Endodermal cell (in vitro differentiated cells): ENCODE results near the gene CYB5A. TPM values are rescaled to one million over a fixed set of nuclear protein-coding genes. Genes with fewer than 3 reads are reported as not detected.

Experiments used
- DNase-seq: peaks from one replicate; pipeline ENCODE4 v3.0.0-alpha.2; 2017
- H3K27ac ChIP-seq: 2 replicates; pipeline ENCODE4 v1.5.1; 2013; ENCODE audit warnings: mild to moderate bottlenecking, low read depth, low read length, moderate library complexity
- H3K27me3 ChIP-seq: 2 replicates; pipeline ENCODE4 v1.6.1; 2013; ENCODE audit warnings: mild to moderate bottlenecking, low read length, moderate library complexity; ENCODE audit not compliant: insufficient read depth, control insufficient read depth, poor library complexity, severe bottlenecking
- H3K36me3 ChIP-seq: 2 replicates; pipeline ENCODE4 v1.7.0; 2013; ENCODE audit warnings: mild to moderate bottlenecking, low read length, moderate library complexity; ENCODE audit not compliant: control insufficient read depth, insufficient read depth
- H3K4me1 ChIP-seq: one replicate; pipeline ENCODE4 v1.7.0; 2013; ENCODE audit warnings: low read length; ENCODE audit not compliant: control insufficient read depth, insufficient read depth
- H3K4me3 ChIP-seq: 2 replicates; pipeline ENCODE4 v1.5.1; 2013; ENCODE audit warnings: mild to moderate bottlenecking, low read length, moderate library complexity
- H3K9ac ChIP-seq: 2 replicates; pipeline ENCODE4 v1.6.1; 2013; ENCODE audit warnings: mild to moderate bottlenecking, low read length, moderate library complexity; ENCODE audit not compliant: poor library complexity, severe bottlenecking; ENCODE audit errors: extremely low read depth
- H3K9me3 ChIP-seq: 2 replicates; pipeline ENCODE4 v1.6.1; 2013; ENCODE audit warnings: mild to moderate bottlenecking, low read length, moderate library complexity; ENCODE audit not compliant: control insufficient read depth
- H3K27ac Mint-ChIP-seq: 2 replicates; pipeline ENCODE4 v1.8.0; 2020; ENCODE audit warnings: mixed read lengths
- H3K27me3 Mint-ChIP-seq: 2 replicates; pipeline ENCODE4 v1.8.0; 2021; ENCODE audit warnings: mild to moderate bottlenecking, mixed read lengths; ENCODE audit not compliant: insufficient read depth
- H3K36me3 Mint-ChIP-seq: 2 replicates; pipeline ENCODE4 v1.8.0; 2020; ENCODE audit warnings: low read depth, mixed read lengths
- H3K4me1 Mint-ChIP-seq: 2 replicates; pipeline ENCODE4 v1.8.0; 2020; ENCODE audit warnings: mixed read lengths
- H3K4me3 Mint-ChIP-seq: 2 replicates; pipeline ENCODE4 v1.8.0; 2020; ENCODE audit warnings: mild to moderate bottlenecking, moderate library complexity, mixed read lengths
- H3K9me3 Mint-ChIP-seq: 2 replicates; pipeline ENCODE4 v1.8.0; 2020; ENCODE audit warnings: mild to moderate bottlenecking, mixed read lengths
- CTCF ChIP-seq: fragments of 200-600 bp; sonication (generic); conservative IDR thresholded peaks from 2 replicates; pipeline ENCODE4 v1.5.0; 2021; ENCODE audit warnings: antibody characterized with exemption, mild to moderate bottlenecking
- WGBS, 2 experiments: methylation state at CpG; one replicate each; pipeline versions ENCODE4 v1.1.5 to v1.1.7; 2013; ENCODE audit warnings: missing lambda C conversion rate in 2 of 2, mixed read lengths in 1 of 2; ENCODE audit not compliant: insufficient coverage in 1 of 2, insufficient read length in 1 of 2; 5-methylcytosine and 5-hydroxymethylcytosine counted together
- total RNA-seq, 2 donors: library from RNA; stranded (reverse); fragmentation: NEBNext Ultra II Directional in 1 of 2; extraction: Animal tissue kit (Norgen Biotek cat#: 25700) in 1 of 2; gene quantifications; 2 replicates in 1 of 2; 3 replicates in 1 of 2; pipeline ENCODE4 v1.2.1, GENCODE V29; 2021

Gene CYB5A
- total RNA-seq, 2 donors from 2014 or later: 72.6 to 124 TPM

DNA sequence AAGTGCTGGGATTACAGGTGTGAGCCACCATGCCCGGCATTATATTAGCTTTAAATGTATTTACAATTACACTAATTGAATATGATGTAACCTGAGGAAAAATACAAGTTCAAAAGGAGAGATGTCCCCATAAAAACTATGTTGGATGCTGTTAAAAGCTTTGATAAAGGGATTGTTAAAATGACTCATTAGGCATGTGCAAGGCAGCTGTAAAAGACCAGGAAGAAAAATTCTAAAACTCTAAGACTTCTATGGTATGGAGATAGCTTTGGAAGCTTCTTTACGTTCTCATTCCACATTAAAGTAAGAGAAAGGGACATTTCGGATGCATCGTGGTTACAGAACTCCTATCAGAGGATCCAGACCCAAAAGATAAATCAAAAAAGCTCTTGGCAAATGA, 50.3 kb downstream of the CYB5A start:
- H3K36me3 ChIP-seq: no peaks in the 10 kb centered on the region
- no peak overlapping the region for H3K9ac ChIP-seq
- H3K27ac Mint-ChIP-seq: no peak overlapping the region
- no peaks in the 10 kb centered on the region for H3K9me3 Mint-ChIP-seq
- WGBS, 2 experiments: 84 to 94% methylated on average over 3 of the region's 4 CpGs
- H3K4me1 ChIP-seq: no peaks in the 10 kb centered on the region
- H3K36me3 Mint-ChIP-seq: no peaks in the 10 kb centered on the region
- DNase-seq: no peak
- H3K4me3 ChIP-seq: no peak overlapping the region
- H3K9me3 ChIP-seq: no peaks in the 10 kb centered on the region
- peaks cover 16% of the 10 kb centered on the region for H3K4me1 Mint-ChIP-seq
- H3K27ac ChIP-seq: no peak overlapping the region
- no peak for TF ChIP-seq CTCF
- H3K27me3 ChIP-seq: no peaks in the 10 kb centered on the region
- H3K27me3 Mint-ChIP-seq: no peaks in the 10 kb centered on the region
- H3K4me3 Mint-ChIP-seq: no peak overlapping the region

DNA sequence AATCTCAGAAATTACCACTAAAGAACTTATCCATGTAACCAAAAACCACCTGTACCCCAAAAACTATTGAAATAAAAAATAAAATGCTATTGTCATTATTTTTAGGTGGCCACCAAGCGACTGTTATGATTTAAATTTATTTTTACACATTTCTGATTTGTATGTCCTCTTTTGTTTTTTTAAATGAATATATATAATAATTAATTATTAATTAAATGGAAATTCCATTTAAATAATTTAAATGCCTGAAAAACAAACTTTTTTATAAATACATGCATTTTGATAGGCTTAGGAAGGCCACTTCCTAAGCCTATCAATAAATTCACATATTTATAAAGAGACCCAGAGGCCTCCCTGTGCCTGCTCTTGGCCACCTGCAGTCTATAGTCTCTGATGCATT, 52.2 kb downstream of the CYB5A start:
- no peaks in the 10 kb centered on the region for H3K36me3 Mint-ChIP-seq
- no peak overlapping the region for H3K4me3 Mint-ChIP-seq
- Histone ChIP-seq H3K9me3 (no peaks in the 10 kb centered on the region), H3K9ac (no peak overlapping the region), H3K4me3 (no peak overlapping the region), H3K27ac (no peak overlapping the region), H3K27me3 (no peaks in the 10 kb centered on the region), H3K4me1 (no peaks in the 10 kb centered on the region), H3K36me3 (no peaks in the 10 kb centered on the region)
- TF ChIP-seq CTCF: no peak
- H3K4me1 Mint-ChIP-seq: peaks cover 18% of the 10 kb centered on the region
- no peak for DNase-seq
- no peak overlapping the region for H3K27ac Mint-ChIP-seq
- H3K27me3 Mint-ChIP-seq: no peaks in the 10 kb centered on the region
- H3K9me3 Mint-ChIP-seq: no peaks in the 10 kb centered on the region
- no CpG with 5 or more reads among the region's 1 CpG for WGBS, 2 experiments

- Mint-ChIP-seq H3K27ac (no peak overlapping the region), H3K9me3 (no peaks in the 10 kb centered on the region), H3K4me1 (peaks cover 18% of the 10 kb centered on the region), H3K36me3 (no peaks in the 10 kb centered on the region), H3K4me3 (no peak overlapping the region), H3K27me3 (no peaks in the 10 kb centered on the region)
- TF ChIP-seq CTCF: no peak
- WGBS, 2 experiments: 85 to 89% methylated on average over 6 to 8 of the region's 10 CpGs
- no peaks in the 10 kb centered on the region for H3K36me3 ChIP-seq
- no peak overlapping the region for H3K9ac ChIP-seq
- no peaks in the 10 kb centered on the region for H3K9me3 ChIP-seq
- no peaks in the 10 kb centered on the region for H3K4me1 ChIP-seq
- H3K4me3 ChIP-seq: no peak overlapping the region
- no peak overlapping the region for H3K27ac ChIP-seq
- no peaks in the 10 kb centered on the region for H3K27me3 ChIP-seq
- DNase-seq: no peak
These were observed 57.2 kb downstream of the CYB5A start for GRCh38 chr18:74234326-74235171.
